HG03342 (cell line): Measurements from ENCODE around the gene BMI1.
"Not testable (repeated sequence)": the region's sequence is repeated elsewhere in the genome, so short reads cannot be mapped to it uniquely, and the experiment has no call there.

Experiments
- ATAC-seq: cut with Tn5 transposase; IDR thresholded peaks from one replicate; pipeline ENCODE4 v1.9.1; 2021; ENCODE audit warnings: mild to moderate bottlenecking, moderate library complexity; ENCODE audit not compliant: unreplicated experiment

The BMI1 gene

GRCh38 chr10:22320591-22321155 is at the start of gene BMI1:
BMI1 (plus strand) TSS chr10:22321099; CDS start chr10:22326450, 5,351 bp downstream.
- ATAC-seq, result no peak

DNA sequence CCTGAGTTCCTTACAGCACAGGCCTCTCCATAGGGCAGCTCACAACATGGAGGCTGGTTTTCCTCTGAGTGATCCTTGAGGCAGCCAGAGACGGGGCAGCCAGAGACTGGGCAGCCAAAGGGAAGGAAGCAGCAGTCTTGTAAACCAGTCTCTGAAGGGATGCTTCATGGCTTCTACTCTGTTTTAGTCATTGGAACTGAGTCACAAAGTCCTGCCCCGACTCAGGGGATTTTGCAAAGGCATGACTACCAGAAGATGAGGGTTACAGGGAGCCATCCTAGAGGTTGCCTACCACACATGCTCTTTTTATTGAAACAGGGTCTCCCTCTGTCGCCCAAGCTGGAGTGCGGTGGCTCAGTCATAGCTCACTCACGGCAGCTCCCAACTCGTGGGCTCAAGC is 49.1 kb upstream of the BMI1 start:
- ATAC-seq, result no peak

GRCh38 chr10:22278441-22278782 is 42.5 kb upstream of the BMI1 start:
- no peak for ATAC-seq

DNA sequence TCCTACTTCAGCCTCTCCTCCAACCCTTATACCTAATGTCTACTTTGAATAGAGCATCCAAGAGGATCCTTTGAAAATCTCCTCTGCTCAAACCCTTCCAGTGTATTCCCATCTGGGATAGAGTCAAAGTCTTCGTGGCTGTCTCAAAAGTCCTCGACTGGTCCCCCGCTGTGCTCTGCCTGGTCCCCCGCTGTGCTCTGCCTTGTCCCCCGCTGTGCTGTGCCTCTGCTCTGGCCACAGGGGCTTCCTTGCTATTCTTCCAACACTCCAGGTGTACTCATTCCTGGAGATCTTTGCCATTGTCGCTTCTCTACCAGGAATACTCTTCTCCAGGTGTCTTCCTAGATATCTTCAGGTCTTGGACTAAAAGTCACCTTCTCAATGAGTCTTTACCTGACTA is 40.8 kb upstream of the BMI1 start:
- ATAC-seq, result no peak

- ATAC-seq, result no peak
Measured at GRCh38 chr10:22285130-22285529, 35.8 kb upstream of the BMI1 start.

GRCh38 chr10:22293747-22294404 is 27.0 kb upstream of the BMI1 start:
- ATAC-seq, result no peak

GRCh38 chr10:22294694-22295093 is 26.2 kb upstream of the BMI1 start:
- ATAC-seq, result no peak

DNA sequence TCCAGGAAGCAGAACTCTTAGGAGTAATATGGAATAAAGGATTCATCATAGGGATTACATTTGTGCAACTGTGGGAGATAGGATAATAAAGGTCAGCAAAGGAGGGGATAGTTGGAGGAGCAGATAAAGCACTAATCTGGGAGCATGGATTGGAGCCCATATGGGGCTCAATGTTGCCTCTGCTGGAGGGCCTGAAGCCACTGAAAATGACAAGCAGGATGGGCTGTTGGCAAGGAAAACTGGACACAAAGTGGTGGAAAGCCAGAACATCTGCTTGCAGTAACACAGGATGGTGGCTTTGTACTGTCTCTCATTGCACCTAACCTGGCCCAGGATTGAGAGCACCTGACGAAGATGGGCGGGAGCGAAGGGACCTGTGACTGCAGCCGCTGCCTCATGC is 19.7 kb upstream of the BMI1 start:
- ATAC-seq, result no peak

- ATAC-seq, result no peak
Measured at GRCh38 chr10:22303461-22303860, 17.4 kb upstream of the BMI1 start.

- ATAC-seq, result no peak
Measured at GRCh38 chr10:22305721-22306120, 15.2 kb upstream of the BMI1 start.

DNA sequence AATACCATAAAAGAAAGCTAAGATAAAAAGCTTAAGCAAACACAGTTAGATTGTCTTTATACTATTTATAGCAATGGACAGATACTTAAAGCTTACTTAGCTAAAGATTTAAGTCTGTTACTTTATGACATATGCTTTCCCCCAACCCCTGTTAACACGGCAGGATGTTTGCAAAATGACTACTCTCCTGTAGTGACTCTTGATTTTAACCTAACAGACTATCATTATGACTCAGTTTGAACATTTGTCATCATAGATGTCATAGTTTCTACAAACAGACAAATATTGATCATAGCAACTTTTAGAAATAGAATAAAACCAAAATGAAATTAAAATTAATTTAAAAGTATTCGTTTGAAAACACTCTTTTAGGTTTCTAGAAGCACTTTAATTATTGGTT is 12.5 kb upstream of the BMI1 start:
- ATAC-seq, result peak; percentile 98

DNA sequence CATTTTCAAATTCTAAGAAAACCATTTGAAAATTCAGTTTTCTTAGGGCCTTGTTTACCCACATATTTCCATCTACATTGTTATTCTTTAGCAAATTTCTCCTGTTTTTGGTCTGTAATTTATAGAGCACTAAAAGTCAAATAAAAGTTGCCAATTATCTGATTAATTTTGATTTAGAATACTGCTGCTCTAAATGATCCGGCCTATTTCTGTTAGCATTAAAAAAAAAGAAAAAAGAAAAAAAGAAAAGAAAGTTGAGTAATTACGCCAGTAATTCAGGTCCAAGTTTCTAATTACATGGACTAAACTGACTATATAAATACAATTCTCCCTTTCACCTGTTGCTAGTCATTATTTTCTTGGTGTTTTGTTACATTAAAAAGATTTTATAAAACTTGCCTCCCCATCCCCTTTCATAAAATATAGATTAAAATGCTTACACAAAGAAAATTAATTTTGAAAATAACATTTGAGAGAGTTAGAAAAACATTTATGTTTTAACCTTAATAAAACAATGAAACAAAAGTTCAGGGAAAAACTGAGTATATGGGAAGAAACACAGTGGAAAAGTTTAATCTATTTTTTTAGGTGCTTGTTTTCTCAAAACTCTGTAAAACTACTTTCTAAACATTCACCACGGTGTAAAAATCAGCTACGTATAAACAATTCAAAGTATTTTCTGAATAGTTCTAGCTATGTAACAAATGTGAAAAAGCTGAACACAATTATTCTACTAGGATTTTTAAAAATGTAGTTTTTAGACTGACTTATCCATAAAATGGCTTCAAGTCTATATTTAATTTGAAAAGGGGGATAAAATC is 11.5 kb upstream of the BMI1 start:
- no peak for ATAC-seq

- not testable (repeated sequence) for ATAC-seq
Measured at GRCh38 chr10:22310012-22310411, 10.9 kb upstream of the BMI1 start.

- no peak for ATAC-seq
Measured at GRCh38 chr10:22310928-22311327, 10.0 kb upstream of the BMI1 start.

- no peak for ATAC-seq
Measured at GRCh38 chr10:22314852-22315251, 6.0 kb upstream of the BMI1 start.

DNA sequence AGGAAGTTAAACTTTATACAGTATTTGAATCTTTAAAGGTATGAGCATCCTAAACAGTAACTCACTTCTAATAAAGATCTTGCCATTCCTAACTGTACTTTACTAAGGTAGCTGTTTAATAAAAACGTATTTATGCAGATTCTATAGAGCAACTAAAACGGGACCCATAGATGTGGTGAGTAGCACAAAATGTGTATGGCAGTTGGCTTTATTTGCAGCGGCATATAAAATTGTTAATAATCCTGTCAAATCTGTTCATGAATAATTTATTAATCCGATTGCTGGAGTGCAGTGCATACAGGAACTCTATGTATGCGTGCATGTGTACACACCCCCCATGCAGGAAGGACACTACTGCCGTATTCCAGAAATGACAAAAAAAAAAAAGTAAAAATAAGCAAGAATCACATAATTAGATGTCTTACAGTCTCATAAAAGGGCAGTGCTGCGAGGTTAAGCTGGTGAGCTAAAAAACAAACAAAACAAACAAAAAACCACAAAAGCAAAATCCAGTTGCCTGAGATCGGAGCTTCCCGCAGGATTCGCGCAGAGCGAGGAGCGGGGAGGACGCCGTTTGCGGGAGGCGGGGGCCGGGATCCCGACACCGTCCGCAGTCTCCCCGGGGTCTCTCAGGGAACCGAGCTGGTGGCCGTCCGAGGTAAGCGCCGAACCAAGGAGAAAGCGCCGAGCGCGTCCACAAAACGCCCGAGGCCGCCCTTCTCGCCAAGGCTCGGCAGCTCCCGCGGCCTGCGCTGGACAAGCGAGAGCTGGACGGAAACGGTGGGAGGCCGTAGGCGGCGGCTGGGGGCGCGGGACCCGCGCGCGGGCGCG is 5.2 kb upstream of the BMI1 start:
- peak; percentile 26 for ATAC-seq

GRCh38 chr10:22316286-22317075 is 4.4 kb upstream of the BMI1 start, which contains the start of gene COMMD3:
COMMD3 (plus strand) TSS chr10:22316388; CDS start chr10:22316418, 30 bp downstream.
- peak; percentile 60 for ATAC-seq

- ATAC-seq, result peak; percentile 24
Measured at GRCh38 chr10:22317076-22317370, 3.9 kb upstream of the BMI1 start.

- no peak for ATAC-seq
Measured at GRCh38 chr10:22317771-22318565, 2.9 kb upstream of the BMI1 start.

DNA sequence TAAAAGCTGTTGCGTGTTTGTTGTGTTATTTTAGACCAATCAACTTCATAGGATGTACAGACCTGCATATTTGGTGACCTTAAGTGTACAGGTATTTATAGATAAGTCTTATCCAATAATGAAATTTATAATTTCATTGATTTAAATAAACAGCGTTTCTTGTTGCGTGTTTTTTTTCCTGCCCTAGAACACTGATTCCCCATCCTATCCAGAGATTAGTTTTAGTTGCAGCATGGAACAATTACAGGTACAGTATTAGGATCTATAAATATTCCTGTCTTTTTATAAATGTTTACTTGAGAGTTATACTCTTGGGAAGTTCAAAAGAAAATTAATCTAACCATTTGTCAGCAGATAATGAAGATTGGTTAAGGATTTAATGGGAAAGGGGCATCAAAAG is 2.1 kb upstream of the BMI1 start:
- no peak for ATAC-seq
